GM12874 (cell line): ENCODE results near the gene PTGES2.

Experiments
- CTCF ChIP-seq: IDR thresholded peaks from 2 replicates; pipeline ENCODE4 v1.5.1; 2011; ENCODE audit warnings: low read depth, mild to moderate bottlenecking, control low read depth, low read length, moderate library complexity; ENCODE audit not compliant: insufficient read depth

The PTGES2 gene

DNA sequence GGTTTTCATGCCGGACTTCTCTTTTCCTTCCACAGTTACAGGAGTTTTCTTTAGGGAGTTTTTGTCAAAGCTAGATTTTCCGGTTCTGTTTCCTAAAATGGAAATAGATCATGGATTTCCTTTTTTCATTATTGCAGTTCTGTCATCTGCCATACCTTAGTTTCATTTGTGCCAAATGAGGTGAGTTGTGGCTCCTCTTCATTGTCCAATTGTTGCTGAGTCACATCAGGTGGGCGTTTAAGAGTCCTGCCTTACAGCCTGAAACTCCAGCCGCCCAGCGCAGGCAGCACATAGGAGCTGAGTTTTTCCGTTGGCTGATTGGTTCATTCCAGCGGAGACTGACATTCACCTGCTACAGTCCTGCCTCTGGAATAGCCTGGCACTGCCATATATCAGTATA is 45.4 kb downstream of the PTGES2 start:
- no peak for TF ChIP-seq CTCF

GRCh38 chr9:128081056-128081455 is 46.5 kb downstream of the PTGES2 start:
- TF ChIP-seq CTCF: no peak

- TF ChIP-seq CTCF: no peak
Observed at GRCh38 chr9:128080206-128080605, 47.3 kb downstream of the PTGES2 start.

GRCh38 chr9:128078504-128079434 is 48.8 kb downstream of the PTGES2 start:
- TF ChIP-seq CTCF: no peak

GRCh38 chr9:128077847-128078503 is 49.6 kb downstream of the PTGES2 start:
- TF ChIP-seq CTCF: no peak

DNA sequence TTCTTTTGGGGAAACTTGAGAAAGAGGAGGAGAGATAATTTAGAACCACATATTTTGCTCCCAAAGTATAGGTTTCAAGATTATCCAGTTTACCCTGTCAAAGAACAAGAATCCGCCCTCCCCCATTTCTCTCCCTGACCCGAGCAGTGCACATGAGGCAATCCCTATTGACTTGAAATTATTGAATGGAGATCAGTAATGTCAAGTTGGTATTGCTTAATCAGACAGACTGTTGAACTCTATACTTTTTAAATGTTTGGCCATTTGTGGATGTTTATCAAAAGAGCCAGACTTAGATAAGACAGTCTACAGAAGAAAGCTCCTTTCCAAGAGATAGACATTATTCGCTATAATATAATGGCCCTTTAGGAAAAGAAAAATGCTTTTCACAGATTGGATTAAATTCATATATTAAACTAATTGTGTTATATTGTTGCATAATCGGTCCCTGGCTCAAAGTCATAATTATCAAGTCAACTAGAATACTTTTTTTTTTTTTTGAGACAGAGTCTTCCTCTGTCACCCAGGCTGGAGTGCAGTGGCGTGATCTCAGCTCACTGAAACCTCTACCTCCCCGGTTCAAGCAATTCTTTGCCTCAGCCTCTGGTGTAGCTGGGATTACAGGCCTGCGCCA is 54.2 kb downstream of the PTGES2 start:
- no peak for TF ChIP-seq CTCF
